Activated effector memory CD4-positive, alpha-beta T cell treated with anti-CD3 and anti-CD28 coated beads, Interleukin-2, amount 50 U/mL, for 16 hours (primary cell): ENCODE data around the gene PHLDA3.

Experiments
- DNase-seq: peaks from one replicate; pipeline ENCODE4 v3.0.0-alpha.2; 2020

Gene PHLDA3

DNA sequence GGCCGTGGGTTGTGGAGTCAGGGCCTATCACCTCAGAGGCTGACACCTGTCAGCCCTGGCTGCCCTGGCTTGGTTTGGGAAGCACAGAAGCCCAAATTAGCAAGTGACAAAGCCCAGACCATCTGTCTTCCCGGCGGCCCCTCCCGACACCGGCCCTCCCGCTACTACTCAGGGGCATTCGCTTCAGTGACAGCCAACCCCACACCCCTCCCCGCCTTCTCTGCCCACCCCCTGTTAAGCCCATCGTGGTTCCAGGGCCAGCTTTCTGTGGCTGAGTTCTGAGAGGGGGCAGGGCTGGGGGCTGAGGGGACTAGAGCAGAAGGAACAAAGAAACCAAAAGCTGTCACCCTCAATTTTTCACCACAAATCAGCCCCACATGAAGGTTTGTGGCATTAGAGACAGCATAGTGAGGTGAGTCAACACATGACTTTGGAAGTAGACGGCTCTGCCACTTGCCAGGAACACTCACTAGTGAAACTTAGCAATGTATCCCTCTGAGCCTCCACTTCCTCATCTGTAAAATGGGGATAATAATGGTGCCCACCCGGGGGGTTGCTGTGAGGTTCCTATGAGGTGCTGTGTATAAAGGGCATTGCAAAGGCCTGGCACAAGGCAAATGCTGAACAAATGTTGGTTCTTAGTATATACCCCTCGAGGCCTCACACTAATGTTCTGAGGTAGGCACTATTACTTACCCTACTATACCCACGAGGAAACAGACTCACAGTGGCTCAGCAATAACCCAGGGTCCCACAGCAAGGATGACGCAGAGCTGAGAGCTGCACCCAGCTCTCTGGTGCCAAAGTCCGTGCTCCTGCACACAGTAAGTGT is 42.3 kb downstream of the PHLDA3 start:
- DNase-seq = no peak

- no peak for DNase-seq
Measured at GRCh38 chr1:201424146-201424545, 44.8 kb downstream of the PHLDA3 start.

DNA sequence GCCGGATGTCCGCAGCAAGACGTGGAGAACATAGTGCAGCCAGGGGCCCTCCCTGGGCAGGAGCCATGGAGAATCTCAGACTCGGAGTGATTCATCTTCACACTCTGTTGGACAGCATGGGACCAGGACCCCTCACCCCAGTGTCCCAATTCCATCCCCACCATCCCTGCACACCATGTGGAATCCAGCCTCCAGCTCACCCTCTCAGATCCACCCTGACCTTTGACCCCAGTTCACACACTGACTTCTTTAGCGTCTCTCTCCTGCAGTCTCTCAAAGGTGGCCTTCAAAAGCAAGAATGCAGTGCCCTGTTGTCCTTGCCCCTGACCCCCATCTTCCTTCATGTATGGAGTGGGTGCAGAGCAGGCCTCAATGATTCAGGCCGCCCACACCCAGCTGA is 45.3 kb downstream of the PHLDA3 start:
- no peak for DNase-seq

DNA sequence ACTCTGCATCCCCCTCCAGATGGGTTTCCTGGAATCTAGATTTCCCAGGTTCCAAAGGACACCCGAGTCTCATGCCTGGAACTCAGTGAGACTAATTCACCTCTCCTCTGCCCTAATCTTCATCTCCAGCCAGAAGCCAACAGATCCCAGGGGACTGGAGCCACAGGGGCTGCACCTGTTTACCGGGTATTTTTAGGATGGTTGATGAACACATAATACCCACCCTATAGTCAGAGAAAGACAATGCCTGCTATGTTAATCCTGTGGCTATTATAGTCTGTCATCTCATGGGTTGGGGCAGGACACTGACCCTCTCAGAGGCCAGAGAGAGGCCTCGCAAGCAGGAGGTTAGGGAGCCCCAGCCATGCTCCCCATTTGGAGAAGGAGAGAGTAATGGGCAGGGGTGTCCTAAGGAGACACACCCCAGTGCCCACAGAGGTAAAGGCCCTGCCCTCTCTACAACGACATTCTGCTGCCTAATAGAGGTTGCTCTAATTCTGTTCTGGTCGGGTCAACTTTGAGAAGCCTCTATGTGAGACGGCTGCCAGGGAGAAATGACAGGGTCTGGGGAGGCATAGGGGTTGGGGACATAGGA is 46.5 kb downstream of the PHLDA3 start:
- peak; percentile 39 for DNase-seq

DNA sequence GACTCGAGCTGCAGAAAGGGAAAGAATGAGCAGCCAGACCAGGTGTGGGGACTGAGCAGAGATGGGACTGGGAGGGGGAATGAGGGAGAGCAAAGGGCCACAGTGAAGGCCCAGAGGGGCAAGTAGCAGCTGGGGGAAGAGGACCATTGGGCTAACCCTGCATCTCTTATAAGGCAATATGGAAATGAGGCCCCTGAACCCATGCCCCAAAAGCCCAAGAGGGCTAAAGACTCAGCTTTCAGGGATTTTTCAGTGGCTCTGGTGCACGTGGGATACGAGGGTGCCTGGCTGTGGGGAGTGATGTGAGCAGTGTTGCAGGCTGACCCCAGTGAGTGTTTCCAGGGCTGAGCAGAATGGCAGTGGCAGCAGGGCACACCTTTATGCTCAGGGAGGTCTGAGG is 47.0 kb downstream of the PHLDA3 start:
- peak; percentile 34 for DNase-seq

DNA sequence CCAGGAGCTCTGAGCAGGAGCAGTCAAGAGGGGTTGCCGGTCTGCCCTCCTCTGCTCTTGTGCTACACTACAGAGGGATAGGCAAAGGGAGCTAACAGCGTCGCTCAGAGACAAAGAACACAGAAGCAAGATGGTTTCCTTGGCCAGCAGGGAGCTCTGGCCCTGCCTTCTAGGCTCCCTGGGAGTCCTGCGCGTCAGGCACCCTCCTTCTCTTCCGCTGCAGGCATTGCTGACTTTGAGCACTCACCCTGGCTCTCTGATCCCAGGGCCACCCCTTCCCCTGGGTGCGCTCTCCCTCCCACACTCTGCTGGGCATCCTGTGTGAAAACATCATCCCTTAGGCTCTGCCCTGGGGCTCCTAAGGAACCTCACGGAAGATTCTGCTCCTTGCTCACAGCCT is 47.9 kb downstream of the PHLDA3 start:
- peak; percentile 34 for DNase-seq

- no peak for DNase-seq
Measured at GRCh38 chr1:201420608-201421002, 48.4 kb downstream of the PHLDA3 start.

GRCh38 chr1:201419746-201420607 is 49.0 kb downstream of the PHLDA3 start:
- DNase-seq = no peak

DNA sequence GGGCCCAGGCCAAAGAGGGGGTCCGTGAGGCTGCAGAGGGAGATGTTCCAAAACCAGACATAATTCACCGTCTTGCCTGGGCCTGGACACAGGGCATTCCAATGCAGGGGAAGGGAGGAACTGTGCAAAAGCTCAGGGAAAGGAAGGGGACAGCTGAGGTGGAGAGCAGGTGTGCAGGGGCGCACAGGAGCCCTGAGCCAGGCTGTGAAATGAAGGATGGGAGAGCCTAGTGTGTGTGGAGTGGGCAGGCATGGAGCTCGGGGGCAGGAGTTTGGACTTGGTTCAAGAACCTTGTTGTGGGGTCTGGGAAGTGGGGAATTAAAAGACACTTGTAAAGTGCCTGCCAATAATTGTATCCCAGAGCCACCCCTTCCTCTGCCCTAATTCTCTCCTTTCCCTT is 49.7 kb downstream of the PHLDA3 start:
- no peak for DNase-seq

- no peak for DNase-seq
Measured at GRCh38 chr1:201418461-201418860, 50.5 kb downstream of the PHLDA3 start.
